Right lobe of liver (tissue), 4 donors: Measurements from ENCODE around the gene TRIM38.

ENCODE experiments used
- POLR2A ChIP-seq: fragments of 450-650 bp; IDR thresholded peaks from one replicate; pipeline ENCODE4 v1.6.1; 2017; ENCODE audit warnings: antibody characterized with exemption, mild to moderate bottlenecking
- TF ChIP-seq, protein P1 (sequence below), 4 donors: fragments of 200-600 bp in 3 of 4; fragments of 450-650 bp in 1 of 4; IDR thresholded peaks; one replicate each; pipeline versions ENCODE4 v1.5.1 to v1.8.0; 2016 to 2022; ENCODE audit warnings: antibody characterized with exemption in 4 of 4, mild to moderate bottlenecking in 2 of 4
- donor health status: DM: no; HTN: no; CAD: no.
- donor health status: DM: no; HTN: no; CAD: no.
- donor health status: DM: no; HTN: yes; CAD: no.

GRCh38 chr6:25927756-25928216 is 34.8 kb upstream of the TRIM38 start:
- TF ChIP-seq, protein P1, sequence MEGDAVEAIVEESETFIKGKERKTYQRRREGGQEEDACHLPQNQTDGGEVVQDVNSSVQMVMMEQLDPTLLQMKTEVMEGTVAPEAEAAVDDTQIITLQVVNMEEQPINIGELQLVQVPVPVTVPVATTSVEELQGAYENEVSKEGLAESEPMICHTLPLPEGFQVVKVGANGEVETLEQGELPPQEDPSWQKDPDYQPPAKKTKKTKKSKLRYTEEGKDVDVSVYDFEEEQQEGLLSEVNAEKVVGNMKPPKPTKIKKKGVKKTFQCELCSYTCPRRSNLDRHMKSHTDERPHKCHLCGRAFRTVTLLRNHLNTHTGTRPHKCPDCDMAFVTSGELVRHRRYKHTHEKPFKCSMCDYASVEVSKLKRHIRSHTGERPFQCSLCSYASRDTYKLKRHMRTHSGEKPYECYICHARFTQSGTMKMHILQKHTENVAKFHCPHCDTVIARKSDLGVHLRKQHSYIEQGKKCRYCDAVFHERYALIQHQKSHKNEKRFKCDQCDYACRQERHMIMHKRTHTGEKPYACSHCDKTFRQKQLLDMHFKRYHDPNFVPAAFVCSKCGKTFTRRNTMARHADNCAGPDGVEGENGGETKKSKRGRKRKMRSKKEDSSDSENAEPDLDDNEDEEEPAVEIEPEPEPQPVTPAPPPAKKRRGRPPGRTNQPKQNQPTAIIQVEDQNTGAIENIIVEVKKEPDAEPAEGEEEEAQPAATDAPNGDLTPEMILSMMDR (IDR thresholded peaks at IDR 0.05), result no peak
- no peak for TF ChIP-seq POLR2A
